Liver (tissue), 3 donors: Measurements from ENCODE around the gene PRR15L.

Source experiments
- EGR1 ChIP-seq, 2 donors: IDR thresholded peaks; 2 replicates each; pipeline ENCODE4 v1.6.1; 2016 to 2018; ENCODE audit warnings: antibody characterized with exemption in 2 of 2, low read depth in 2 of 2
- FOXA1 ChIP-seq: IDR thresholded peaks from 2 replicates; pipeline ENCODE4 v1.6.1; 2016; ENCODE audit warnings: antibody characterized with exemption
- GABPA ChIP-seq, 2 donors: IDR thresholded peaks in 1 of 2; conservative IDR thresholded peaks in 1 of 2; 2 replicates each; pipeline ENCODE4 v1.6.1; 2016; ENCODE audit warnings: antibody characterized with exemption in 2 of 2, mild to moderate bottlenecking in 1 of 2, moderate library complexity in 1 of 2
- RXRA ChIP-seq, 2 donors: IDR thresholded peaks; 2 replicates each; pipeline ENCODE4 v1.6.1; 2017 to 2018; ENCODE audit warnings: antibody characterized with exemption in 2 of 2, mild to moderate bottlenecking in 1 of 2
- TF ChIP-seq, protein P1 (sequence below): IDR thresholded peaks from 2 replicates; pipeline ENCODE4 v1.6.1; 2016; ENCODE audit warnings: antibody characterized with exemption
- TF ChIP-seq, protein P2 (sequence below): fragments of 150-350 bp; IDR thresholded peaks from 2 replicates; pipeline ENCODE4 v1.5.1; 2017; ENCODE audit warnings: improper control_type of control experiment, low read depth, low read length; ENCODE audit not compliant: missing input control
- TF ChIP-seq, protein P3 (sequence below): IDR thresholded peaks from 2 replicates; pipeline ENCODE4 v1.6.1; 2016; ENCODE audit warnings: antibody characterized with exemption
- TF ChIP-seq, protein P4 (sequence below): IDR thresholded peaks from 2 replicates; pipeline ENCODE4 v1.6.1; 2016; ENCODE audit warnings: antibody characterized with exemption
- TF ChIP-seq, protein P5 (sequence below): IDR thresholded peaks from 2 replicates; pipeline ENCODE4 v1.6.1; 2016; ENCODE audit warnings: antibody characterized with exemption, mild to moderate bottlenecking
- donor health status: healthy.
- donor health status: healthy.

DNA sequence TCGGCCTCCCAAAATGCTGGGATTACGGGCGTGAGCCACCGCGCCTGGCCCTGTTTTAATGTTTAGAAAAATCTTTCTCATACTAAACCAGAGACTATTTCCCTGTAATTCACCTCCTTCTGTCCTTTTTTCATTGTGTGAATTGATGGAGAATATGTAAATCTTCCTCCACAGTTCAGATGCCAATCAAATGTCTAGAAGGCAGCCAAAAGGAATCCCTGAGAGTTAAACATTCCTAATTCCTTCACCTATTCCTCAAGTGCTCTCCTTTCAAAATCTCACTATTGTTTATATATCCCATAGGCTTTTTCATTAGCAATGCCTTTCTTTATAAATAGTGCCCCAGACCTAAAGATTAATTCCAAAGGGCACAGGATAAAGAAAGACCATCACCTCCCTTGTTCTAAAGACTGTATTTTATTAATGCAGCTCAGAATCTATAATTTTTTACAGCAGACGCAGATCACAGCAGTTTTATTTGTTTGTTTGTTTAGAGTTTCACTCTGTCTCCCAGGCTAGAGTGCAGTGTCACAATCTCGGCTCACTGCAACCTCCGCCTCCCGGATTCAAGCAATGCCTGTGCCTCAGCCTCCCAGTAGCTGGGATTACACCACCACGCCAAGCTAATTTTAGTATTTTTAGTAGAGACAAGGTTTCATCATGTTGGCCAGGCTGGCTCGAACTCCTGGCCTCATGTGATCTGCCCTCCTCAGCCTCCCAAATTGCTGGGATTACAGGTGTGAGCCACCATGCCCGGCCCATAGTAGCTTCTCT is 49.4 kb upstream of the PRR15L start:
- TF ChIP-seq, protein P1, sequence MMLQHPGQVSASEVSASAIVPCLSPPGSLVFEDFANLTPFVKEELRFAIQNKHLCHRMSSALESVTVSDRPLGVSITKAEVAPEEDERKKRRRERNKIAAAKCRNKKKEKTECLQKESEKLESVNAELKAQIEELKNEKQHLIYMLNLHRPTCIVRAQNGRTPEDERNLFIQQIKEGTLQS: no peak
- TF ChIP-seq, protein P2, sequence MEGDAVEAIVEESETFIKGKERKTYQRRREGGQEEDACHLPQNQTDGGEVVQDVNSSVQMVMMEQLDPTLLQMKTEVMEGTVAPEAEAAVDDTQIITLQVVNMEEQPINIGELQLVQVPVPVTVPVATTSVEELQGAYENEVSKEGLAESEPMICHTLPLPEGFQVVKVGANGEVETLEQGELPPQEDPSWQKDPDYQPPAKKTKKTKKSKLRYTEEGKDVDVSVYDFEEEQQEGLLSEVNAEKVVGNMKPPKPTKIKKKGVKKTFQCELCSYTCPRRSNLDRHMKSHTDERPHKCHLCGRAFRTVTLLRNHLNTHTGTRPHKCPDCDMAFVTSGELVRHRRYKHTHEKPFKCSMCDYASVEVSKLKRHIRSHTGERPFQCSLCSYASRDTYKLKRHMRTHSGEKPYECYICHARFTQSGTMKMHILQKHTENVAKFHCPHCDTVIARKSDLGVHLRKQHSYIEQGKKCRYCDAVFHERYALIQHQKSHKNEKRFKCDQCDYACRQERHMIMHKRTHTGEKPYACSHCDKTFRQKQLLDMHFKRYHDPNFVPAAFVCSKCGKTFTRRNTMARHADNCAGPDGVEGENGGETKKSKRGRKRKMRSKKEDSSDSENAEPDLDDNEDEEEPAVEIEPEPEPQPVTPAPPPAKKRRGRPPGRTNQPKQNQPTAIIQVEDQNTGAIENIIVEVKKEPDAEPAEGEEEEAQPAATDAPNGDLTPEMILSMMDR: no peak
- TF ChIP-seq, protein P3, sequence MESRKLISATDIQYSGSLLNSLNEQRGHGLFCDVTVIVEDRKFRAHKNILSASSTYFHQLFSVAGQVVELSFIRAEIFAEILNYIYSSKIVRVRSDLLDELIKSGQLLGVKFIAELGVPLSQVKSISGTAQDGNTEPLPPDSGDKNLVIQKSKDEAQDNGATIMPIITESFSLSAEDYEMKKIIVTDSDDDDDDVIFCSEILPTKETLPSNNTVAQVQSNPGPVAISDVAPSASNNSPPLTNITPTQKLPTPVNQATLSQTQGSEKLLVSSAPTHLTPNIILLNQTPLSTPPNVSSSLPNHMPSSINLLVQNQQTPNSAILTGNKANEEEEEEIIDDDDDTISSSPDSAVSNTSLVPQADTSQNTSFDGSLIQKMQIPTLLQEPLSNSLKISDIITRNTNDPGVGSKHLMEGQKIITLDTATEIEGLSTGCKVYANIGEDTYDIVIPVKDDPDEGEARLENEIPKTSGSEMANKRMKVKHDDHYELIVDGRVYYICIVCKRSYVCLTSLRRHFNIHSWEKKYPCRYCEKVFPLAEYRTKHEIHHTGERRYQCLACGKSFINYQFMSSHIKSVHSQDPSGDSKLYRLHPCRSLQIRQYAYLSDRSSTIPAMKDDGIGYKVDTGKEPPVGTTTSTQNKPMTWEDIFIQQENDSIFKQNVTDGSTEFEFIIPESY: no peak
- TF ChIP-seq, protein P4, sequence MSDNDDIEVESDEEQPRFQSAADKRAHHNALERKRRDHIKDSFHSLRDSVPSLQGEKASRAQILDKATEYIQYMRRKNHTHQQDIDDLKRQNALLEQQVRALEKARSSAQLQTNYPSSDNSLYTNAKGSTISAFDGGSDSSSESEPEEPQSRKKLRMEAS: no peak
- TF ChIP-seq EGR1 (IDR thresholded peaks at IDR 0.05; ENCODE audit: low read depth in 2 of 2) (no peak), GABPA (IDR thresholded peaks at IDR 0.05 in 1 of 2, conservative IDR thresholded peaks at IDR 0.05 in 1 of 2) (no peak), FOXA1 (no peak), RXRA (IDR thresholded peaks at IDR 0.05) (no peak)
- TF ChIP-seq, protein P5, sequence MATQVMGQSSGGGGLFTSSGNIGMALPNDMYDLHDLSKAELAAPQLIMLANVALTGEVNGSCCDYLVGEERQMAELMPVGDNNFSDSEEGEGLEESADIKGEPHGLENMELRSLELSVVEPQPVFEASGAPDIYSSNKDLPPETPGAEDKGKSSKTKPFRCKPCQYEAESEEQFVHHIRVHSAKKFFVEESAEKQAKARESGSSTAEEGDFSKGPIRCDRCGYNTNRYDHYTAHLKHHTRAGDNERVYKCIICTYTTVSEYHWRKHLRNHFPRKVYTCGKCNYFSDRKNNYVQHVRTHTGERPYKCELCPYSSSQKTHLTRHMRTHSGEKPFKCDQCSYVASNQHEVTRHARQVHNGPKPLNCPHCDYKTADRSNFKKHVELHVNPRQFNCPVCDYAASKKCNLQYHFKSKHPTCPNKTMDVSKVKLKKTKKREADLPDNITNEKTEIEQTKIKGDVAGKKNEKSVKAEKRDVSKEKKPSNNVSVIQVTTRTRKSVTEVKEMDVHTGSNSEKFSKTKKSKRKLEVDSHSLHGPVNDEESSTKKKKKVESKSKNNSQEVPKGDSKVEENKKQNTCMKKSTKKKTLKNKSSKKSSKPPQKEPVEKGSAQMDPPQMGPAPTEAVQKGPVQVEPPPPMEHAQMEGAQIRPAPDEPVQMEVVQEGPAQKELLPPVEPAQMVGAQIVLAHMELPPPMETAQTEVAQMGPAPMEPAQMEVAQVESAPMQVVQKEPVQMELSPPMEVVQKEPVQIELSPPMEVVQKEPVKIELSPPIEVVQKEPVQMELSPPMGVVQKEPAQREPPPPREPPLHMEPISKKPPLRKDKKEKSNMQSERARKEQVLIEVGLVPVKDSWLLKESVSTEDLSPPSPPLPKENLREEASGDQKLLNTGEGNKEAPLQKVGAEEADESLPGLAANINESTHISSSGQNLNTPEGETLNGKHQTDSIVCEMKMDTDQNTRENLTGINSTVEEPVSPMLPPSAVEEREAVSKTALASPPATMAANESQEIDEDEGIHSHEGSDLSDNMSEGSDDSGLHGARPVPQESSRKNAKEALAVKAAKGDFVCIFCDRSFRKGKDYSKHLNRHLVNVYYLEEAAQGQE: no peak
